Activated naive CD4-positive, alpha-beta T cell (primary cell): ENCODE data around the gene SHTN1.

Source experiments
- DNase-seq, 4 experiments: peaks; one replicate each; lab custom pipeline; 2025; lab: John Stamatoyannopoulos, UW

SHTN1 gene

GRCh38 chr10:116870949-116871348 lies 134.0 kb downstream of the SHTN1 start:
- no peak for DNase-seq

GRCh38 chr10:116868722-116869121 lies 136.3 kb downstream of the SHTN1 start:
- no peak for DNase-seq

DNA sequence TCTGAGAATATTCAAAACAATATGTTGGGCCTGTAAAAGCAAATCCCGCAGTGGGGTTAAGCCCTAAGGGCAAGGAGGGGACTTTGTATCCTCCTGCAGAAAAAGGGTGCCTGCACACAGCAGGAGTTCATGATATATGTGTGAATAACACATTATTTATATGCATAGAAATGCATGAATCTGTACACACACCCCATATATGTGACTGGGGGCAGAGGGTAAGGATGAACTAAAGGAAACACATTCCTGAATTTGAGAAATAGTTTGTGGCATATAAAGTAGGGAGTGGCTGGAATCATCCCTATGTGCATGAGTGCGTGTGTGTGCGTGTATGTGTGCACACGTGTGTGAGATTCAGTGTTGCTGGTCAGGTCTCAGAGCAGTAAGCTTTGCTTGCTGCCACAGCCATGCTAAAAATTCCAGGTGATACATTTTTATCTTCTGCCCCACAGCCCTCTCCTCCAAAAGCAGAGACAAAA lies 136.8 kb downstream of the SHTN1 start:
- no peak for DNase-seq

DNA sequence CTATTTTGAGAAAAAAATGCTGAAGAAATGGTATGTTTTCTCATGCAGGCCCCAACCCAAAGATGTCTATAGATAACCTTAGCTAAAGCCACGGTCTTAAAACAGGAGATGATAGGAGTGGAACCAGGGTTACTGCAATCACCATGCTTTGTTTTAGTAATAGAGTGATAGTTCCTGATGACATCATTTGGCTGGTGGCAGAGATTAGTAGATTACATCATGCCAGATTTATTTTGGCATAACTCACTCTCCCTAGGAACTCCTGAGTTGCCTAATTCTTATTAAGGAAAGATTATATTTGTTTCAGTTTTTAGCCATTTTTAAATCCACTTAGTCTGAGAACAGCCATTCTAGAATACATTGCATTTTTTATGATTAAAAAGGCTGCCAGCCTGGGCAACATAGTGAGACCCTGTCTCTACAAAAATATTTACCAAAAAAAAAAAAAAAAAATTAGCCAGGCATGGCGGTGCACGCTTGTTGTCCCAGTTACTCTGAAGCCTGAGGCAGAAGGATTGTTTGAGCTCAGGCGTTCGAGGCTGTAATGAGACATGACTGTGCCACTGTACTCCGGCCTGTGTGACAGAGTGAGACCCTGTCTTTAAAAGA lies 137.9 kb downstream of the SHTN1 start:
- DNase-seq: no peak

DNA sequence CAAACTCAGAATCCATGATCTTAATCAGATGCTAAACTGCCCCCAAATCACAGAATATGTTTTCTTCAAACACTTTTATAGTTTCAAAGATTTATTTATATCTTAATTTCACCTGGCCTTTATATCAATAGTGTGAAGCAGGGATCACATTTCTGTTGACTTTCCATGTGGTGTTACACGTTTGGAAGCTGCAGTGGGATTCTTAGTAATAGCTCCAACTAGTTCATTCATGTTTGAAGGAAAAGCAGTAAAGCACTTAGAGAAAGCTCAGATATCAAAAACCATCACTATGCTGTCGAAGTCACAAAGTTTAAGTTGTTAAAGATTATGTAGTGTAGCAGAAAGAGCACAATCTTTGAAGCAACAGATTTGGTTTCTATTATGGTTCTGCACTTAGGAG lies 138.9 kb downstream of the SHTN1 start:
- DNase-seq: no peak

DNA sequence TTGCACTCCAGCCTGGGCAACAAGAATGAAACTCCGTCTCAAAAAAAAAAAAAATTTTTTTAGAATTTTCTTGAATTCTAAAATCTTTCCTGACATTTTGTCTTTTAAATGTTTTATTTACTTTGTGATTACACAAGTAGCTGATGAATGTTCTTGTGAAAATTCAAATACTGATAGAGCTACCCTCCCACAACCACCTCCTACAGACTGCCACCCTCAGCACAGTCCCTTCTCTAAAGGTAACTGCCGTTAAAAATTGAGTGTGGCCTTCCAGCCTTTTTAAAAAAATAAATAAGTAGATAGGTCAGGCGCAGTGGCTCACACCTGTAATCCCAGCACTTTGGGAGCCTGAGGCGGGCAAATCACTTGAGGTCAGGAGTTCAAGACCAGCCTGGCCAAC lies 140.6 kb downstream of the SHTN1 start:
- DNase-seq: no peak

DNA sequence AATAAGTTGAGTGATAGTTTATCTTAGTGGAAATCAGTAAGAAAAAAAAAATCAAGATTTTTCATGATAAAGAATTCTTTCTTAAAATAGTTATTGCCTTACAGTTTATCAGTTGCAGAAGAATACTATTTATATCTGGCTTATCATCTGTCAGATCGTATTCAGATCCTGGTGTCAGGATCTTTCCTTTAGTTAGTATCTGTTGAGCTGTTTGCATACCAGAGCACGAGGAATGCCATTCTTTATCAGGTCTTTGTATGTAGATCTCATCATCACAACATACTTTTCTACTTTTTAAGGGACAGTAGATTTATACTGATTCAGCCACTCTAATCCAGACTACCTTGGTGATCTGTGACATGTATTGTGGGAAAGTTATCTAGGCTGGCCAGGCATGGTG lies 143.2 kb downstream of the SHTN1 start:
- no peak for DNase-seq

DNA sequence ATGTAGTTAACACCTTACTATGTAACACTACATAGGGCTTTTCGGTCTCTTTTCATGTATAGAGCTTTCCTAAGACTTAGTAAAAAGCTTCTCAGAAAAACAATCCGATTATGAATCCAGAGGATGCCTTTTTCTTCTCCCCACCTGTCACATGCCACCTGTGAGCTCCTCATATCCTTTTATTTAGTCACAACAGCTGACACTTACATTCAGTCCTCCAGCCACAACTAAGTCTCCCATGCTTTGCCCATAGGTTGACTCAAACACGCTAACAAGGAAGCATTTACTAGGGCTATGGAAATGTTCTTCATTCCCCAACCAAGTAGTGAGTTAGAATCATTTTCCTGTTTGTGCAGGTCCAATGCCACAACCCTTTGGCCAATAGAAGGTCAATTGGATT lies 147.8 kb downstream of the SHTN1 start:
- no peak for DNase-seq

- DNase-seq: no peak
These were observed 151.3 kb downstream of the SHTN1 start for GRCh38 chr10:116853701-116854100.

DNA sequence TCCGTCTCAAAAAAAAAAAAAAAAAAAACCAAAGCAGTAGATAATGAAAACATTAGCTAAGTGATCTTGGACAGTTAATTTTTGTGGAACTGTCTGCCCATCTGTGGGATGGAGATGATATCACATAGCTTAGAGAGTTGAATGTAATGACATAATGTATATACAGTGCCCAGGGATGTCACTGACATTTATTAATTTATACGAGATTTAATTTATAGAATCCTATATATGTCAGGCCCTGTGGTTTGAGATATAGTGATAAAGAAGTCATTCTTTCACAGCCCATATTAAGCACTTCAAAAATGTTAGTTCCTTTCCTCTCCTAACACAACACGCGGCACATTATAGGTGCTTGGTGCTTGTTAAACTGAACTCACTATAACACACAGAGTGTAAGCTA lies 151.7 kb downstream of the SHTN1 start:
- DNase-seq: no peak

GRCh38 chr10:116852246-116852645 lies 152.7 kb downstream of the SHTN1 start:
- no peak for DNase-seq

GRCh38 chr10:116850058-116850611 lies 154.9 kb downstream of the SHTN1 start:
- DNase-seq: no peak

GRCh38 chr10:116849248-116850057 lies 155.5 kb downstream of the SHTN1 start, which contains the start of gene ENO4:
Gene ENO4, plus strand, starts transcription at chr10:116849499. Its CDS starts 68 bp downstream, at chr10:116849567.
- no peak for DNase-seq

- DNase-seq: no peak
These were observed 156.1 kb downstream of the SHTN1 start for GRCh38 chr10:116848944-116849247.

DNA sequence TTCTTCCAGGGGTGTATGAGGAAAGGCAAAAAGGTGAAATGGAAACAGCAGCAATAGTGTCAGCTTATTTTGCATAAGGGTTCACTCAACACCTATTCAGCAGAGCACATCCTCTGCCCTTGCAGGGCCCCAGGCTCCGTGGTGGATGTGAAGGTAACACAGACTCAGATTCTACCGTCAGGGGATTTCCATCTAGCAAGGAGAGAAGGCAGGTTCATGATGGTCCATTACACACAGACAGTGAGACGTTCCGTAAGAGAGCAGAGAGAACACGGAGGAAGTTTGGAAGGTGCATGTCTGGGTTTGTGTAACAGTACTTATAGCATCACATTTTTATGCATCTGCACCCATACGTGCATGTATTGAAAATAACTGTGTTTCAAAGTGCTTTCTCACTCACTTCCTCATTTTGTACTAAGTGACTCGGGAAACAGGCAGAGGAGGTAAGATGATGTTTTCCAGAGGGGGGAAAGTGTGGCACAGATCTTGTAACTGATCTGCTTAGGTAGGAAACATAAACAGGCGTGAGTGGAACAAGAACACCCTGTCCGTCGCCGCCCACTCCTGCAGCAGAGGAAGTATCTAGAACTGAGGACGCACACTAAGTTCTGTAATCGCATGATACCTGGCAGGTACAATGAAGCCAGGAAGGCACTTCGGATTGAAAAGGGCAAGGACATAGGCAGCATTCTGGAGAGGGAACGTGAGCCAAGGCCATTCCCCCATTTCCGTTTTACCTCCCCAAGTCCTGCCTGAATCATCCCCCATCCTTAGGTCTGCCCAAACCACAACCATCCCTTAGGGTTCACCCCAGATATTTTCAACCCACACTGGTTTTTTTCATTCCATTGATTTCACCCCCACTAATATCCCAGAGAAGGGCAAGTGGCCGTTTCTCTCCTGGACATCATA lies 156.7 kb downstream of the SHTN1 start:
- no peak for DNase-seq

DNA sequence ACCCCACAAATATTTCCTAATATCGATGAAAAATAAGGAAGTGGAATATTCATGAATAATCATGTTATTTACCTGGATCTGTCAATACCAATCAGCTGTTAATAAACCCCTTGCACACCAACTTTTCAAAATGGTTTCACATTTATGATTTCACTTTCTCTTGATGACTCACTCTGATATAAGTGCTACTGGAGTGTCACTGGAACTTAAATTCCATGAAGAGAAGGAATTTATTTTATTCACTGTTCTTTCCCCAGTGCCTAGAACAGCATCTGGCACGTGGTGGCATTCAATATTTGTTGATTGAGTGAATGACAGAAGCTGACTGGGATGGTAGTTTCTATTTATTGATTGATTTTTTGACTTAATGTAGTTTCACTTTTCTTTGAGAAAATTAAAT lies 159.2 kb downstream of the SHTN1 start:
- DNase-seq: no peak

- no peak for DNase-seq
These were observed 164.5 kb downstream of the SHTN1 start for GRCh38 chr10:116840389-116841075.

- DNase-seq: no peak
These were observed 166.8 kb downstream of the SHTN1 start for GRCh38 chr10:116838143-116838725.

DNA sequence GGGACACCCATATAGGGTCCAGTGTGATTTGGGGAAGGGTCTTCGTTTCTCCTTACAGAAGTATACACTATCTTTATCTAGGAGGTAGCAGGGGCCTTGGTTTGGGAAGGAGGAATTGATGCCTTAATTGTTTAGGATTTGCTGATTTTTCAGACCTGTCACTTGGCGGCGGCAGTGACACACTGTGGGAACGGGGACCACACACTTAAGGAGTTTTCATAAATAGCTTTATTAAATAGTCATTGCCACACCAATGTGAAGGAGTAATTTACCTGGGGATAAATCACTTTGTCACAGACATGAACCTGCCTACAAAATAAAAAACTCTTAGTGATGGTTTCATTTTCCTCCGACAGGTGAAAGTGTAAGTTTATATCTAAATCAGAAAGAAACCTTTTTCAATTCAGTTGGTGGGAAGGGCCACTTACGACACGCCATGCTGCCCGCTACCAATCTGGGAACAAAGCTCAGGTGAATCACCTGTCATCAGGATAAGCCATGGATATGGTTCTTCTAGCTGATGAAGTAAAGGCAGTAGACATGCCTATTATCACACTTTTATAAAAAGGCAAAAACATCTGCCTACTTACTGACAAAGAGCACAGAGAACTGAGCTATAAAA lies 168.0 kb downstream of the SHTN1 start:
- no peak for DNase-seq

DNA sequence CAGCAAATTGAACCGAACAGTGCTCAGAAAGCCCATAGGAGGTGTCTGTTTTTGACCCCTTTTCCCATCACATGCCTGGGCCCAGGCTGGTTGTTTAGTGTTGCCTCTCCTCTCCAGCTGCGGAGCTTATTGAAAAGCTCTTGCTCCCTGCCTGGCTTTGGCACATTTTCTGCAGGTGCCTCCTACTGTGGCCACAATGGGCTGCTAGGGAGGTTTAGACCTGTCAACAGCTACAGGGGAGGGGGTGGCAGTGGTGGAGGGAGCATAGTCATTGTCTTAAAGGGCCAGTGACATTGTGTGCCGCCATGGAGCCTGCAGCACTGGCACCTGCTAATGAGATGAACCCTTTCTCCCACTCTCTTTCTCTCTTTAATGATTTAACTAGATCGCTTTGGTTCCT lies 168.9 kb downstream of the SHTN1 start:
- DNase-seq: no peak

GRCh38 chr10:116835658-116836057 lies 169.3 kb downstream of the SHTN1 start:
- no peak for DNase-seq
